ENCODE measurements around the gene TAF4B.
A peak's percentile ranks its signal among the peaks of the same experiment; 100 is the strongest.

Gene TAF4B

DNA sequence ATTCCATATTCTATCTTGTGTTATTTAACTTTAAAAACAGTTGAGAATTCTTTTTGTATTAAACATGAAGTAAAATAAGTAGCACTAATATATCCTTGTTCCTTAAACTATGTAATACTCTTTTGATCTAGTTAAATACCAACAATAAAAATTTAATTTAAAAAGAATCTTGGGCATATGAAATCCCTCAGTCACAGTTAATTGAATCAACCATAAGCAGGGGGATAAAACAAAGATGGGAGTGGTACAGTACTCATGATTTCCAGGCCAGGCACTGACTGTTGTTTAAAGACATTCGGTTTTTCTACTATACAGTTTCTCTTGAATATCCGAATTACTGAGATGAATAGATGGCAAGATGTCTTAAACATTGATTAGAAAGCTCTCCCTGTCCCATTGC is 99.5 kb downstream of the TAF4B start:
- no peaks in the 10 kb centered on the region for H3K27me3 ChIP-seq (ENCODE audit: control insufficient read depth, insufficient read depth, low read length)
- no peaks in the 10 kb centered on the region for H3K4me1 ChIP-seq (ENCODE audit: control insufficient read depth, insufficient read depth, low read length)
- no peaks in the 10 kb centered on the region for H3K36me3 ChIP-seq (ENCODE audit: control insufficient read depth, insufficient read depth, low read length)
- H3K9ac ChIP-seq (ENCODE audit: low read length) = no peak overlapping the region
- no peak overlapping the region for H3K27ac ChIP-seq (ENCODE audit: low read depth, low read length)
- no peak overlapping the region for H3K4me3 ChIP-seq (ENCODE audit: low read length)

DNA sequence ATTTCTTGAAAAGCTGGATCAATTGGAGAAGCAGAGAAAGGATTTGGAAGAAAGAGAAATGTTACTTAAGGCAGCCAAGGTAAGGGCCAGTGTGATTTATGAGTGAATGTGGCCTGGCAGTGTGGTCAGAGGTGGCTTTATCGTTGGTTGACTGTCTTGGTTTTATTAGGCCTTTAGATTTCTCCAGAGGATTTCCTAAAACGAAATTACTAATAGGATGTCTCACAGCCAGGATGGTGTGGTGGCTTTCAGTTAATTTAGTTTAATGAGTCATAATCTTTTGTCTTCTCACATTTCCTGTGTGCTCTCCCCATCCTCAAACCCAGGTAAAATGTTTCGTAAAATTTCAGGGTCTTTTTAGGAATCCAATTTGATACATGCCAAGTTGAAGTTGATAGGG is 100.8 kb downstream of the TAF4B start:
- Histone ChIP-seq H3K27me3 (ENCODE audit: control insufficient read depth, insufficient read depth, low read length) (no peaks in the 10 kb centered on the region), H3K4me3 (ENCODE audit: low read length) (no peak overlapping the region), H3K36me3 (ENCODE audit: control insufficient read depth, insufficient read depth, low read length) (no peaks in the 10 kb centered on the region), H3K27ac (ENCODE audit: low read depth, low read length) (no peak overlapping the region), H3K4me1 (ENCODE audit: control insufficient read depth, insufficient read depth, low read length) (no peaks in the 10 kb centered on the region), H3K9ac (ENCODE audit: low read length) (no peak overlapping the region)

- no peak overlapping the region for H3K27ac ChIP-seq (ENCODE audit: low read depth, low read length)
- no peak overlapping the region for H3K9ac ChIP-seq (ENCODE audit: low read length)
- no peaks in the 10 kb centered on the region for H3K36me3 ChIP-seq (ENCODE audit: control insufficient read depth, insufficient read depth, low read length)
- peaks cover 9% of the 10 kb centered on the region for H3K4me1 ChIP-seq (ENCODE audit: control insufficient read depth, insufficient read depth, low read length)
- no peaks in the 10 kb centered on the region for H3K27me3 ChIP-seq (ENCODE audit: control insufficient read depth, insufficient read depth, low read length)
- no peak overlapping the region for H3K4me3 ChIP-seq (ENCODE audit: low read length)
Observed at GRCh38 chr18:26332991-26333390, 106.7 kb downstream of the TAF4B start.

- Histone ChIP-seq H3K9ac (ENCODE audit: low read length) (no peak overlapping the region), H3K27ac (ENCODE audit: low read depth, low read length) (peak overlapping the region; percentile 51), H3K4me3 (ENCODE audit: low read length) (no peak overlapping the region), H3K4me1 (ENCODE audit: control insufficient read depth, insufficient read depth, low read length) (peaks cover 9% of the 10 kb centered on the region), H3K27me3 (ENCODE audit: control insufficient read depth, insufficient read depth, low read length) (no peaks in the 10 kb centered on the region), H3K36me3 (ENCODE audit: control insufficient read depth, insufficient read depth, low read length) (no peaks in the 10 kb centered on the region)
Observed at GRCh38 chr18:26335156-26335555, 108.9 kb downstream of the TAF4B start.

- Histone ChIP-seq H3K27ac (ENCODE audit: low read depth, low read length) (peak overlapping the region; percentile 53), H3K36me3 (ENCODE audit: control insufficient read depth, insufficient read depth, low read length) (no peaks in the 10 kb centered on the region), H3K9ac (ENCODE audit: low read length) (no peak overlapping the region)
Observed at GRCh38 chr18:26335571-26336487, 109.6 kb downstream of the TAF4B start.

DNA sequence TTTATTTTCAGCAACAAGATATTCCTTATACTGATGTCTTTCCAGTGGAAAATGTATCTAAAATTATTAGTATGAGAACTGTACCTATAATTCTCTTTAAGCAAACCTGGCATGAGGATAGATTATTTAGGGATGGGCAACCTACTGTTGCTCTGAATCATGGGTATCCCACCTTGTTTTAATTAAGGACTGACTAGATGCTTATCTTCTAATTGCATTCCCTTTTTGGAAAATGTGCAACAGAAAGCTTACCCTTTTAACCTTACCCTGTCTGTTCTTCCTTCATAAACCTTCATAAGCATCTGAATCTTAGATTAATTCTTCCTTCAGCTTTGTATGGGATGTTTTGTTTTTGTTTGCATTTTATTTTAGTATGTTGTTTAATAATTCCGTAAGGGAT is 110.3 kb downstream of the TAF4B start:
- H3K27me3 ChIP-seq (ENCODE audit: control insufficient read depth, insufficient read depth, low read length) = no peaks in the 10 kb centered on the region
- no peak overlapping the region for H3K27ac ChIP-seq (ENCODE audit: low read depth, low read length)
- H3K36me3 ChIP-seq (ENCODE audit: control insufficient read depth, insufficient read depth, low read length) = no peaks in the 10 kb centered on the region
- no peak overlapping the region for H3K9ac ChIP-seq (ENCODE audit: low read length)
- H3K4me3 ChIP-seq (ENCODE audit: low read length) = no peak overlapping the region
- H3K4me1 ChIP-seq (ENCODE audit: control insufficient read depth, insufficient read depth, low read length) = peaks cover 9% of the 10 kb centered on the region

More at GRCh38 chr18:26335571-26336487, 109.6 kb downstream of the TAF4B start:
- peaks cover 9% of the 10 kb centered on the region for H3K4me1 ChIP-seq (ENCODE audit: control insufficient read depth, insufficient read depth, low read length)
- H3K27me3 ChIP-seq (ENCODE audit: control insufficient read depth, insufficient read depth, low read length) = no peaks in the 10 kb centered on the region
- no peak overlapping the region for H3K4me3 ChIP-seq (ENCODE audit: low read length)

- H3K27me3 ChIP-seq (ENCODE audit: control insufficient read depth, insufficient read depth, low read length) = no peaks in the 10 kb centered on the region
- no peak overlapping the region for H3K9ac ChIP-seq (ENCODE audit: low read length)
- H3K27ac ChIP-seq (ENCODE audit: low read depth, low read length) = no peak overlapping the region
- no peaks in the 10 kb centered on the region for H3K36me3 ChIP-seq (ENCODE audit: control insufficient read depth, insufficient read depth, low read length)
- H3K4me3 ChIP-seq (ENCODE audit: low read length) = no peak overlapping the region
- no peaks in the 10 kb centered on the region for H3K4me1 ChIP-seq (ENCODE audit: control insufficient read depth, insufficient read depth, low read length)
Observed at GRCh38 chr18:26342646-26343045, 116.4 kb downstream of the TAF4B start.

DNA sequence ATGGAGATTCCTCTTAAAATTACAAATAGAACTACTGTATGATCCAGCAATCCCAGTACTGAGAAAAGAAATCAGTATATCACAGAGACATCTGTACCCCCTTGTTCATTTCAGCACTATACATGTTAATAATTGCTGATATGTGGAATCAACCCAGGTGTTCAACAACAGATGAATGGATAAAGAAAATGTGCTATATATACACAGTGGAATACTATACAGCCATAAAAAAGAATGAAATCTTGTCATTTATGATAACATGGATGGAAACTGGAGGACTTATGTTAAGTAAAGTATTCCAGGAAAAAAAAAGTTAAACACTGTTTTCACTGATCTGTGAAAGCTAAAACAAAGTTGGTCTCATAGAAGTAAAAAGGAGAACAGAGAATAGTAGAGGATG is 124.7 kb downstream of the TAF4B start:
- H3K27ac ChIP-seq (ENCODE audit: low read depth, low read length) = no peak overlapping the region
- no peak overlapping the region for H3K9ac ChIP-seq (ENCODE audit: low read length)
- H3K36me3 ChIP-seq (ENCODE audit: control insufficient read depth, insufficient read depth, low read length) = no peaks in the 10 kb centered on the region
- H3K27me3 ChIP-seq (ENCODE audit: control insufficient read depth, insufficient read depth, low read length) = no peaks in the 10 kb centered on the region
- no peaks in the 10 kb centered on the region for H3K4me1 ChIP-seq (ENCODE audit: control insufficient read depth, insufficient read depth, low read length)
- no peak overlapping the region for H3K4me3 ChIP-seq (ENCODE audit: low read length)

DNA sequence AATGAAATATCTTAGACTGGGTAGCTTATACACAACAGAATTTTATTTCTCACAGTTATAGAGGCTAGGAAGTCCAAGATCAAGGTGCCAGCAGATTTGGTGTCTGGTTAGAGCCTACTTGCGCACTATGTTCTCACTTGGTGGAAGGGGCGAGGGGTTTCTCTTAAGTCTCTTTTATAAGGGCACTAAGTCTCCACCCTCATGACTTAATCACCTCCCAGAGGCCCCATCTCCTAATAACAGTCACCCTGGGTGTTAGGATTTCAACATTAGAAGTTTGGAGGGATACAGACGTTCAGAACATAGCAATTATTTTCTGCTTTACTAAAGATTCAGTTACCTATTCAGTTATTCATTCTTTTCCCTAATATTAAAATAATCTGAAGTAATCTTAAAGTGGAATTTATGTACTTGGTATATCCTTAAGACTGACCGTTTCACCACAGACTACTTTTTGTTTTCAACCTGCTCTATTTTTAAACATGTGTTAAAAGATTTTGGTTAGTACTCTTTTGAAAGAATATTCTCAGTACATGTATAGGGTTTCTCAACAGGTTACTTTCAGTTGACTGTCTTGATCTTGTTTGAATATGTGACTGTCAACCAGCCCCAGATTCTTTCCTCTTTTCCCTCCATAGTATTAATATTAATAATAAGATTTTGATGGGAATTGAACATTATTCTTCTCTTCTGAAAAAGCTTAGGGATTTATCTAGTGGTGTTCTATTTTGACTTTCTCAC is 130.0 kb downstream of the TAF4B start:
- no peak overlapping the region for H3K9ac ChIP-seq (ENCODE audit: low read length)

GRCh38 chr18:26357960-26358359 is 131.7 kb downstream of the TAF4B start:
- Histone ChIP-seq H3K4me1 (ENCODE audit: control insufficient read depth, insufficient read depth, low read length) (no peaks in the 10 kb centered on the region), H3K9ac (ENCODE audit: low read length) (no peak overlapping the region), H3K4me3 (ENCODE audit: low read length) (no peak overlapping the region), H3K27me3 (ENCODE audit: control insufficient read depth, insufficient read depth, low read length) (no peaks in the 10 kb centered on the region), H3K27ac (ENCODE audit: low read depth, low read length) (no peak overlapping the region), H3K36me3 (ENCODE audit: control insufficient read depth, insufficient read depth, low read length) (no peaks in the 10 kb centered on the region)

More for the DNA sequence above, 130.0 kb downstream of the TAF4B start:
- Histone ChIP-seq H3K4me1 (ENCODE audit: control insufficient read depth, insufficient read depth, low read length) (no peaks in the 10 kb centered on the region), H3K4me3 (ENCODE audit: low read length) (no peak overlapping the region), H3K27ac (ENCODE audit: low read depth, low read length) (no peak overlapping the region), H3K36me3 (ENCODE audit: control insufficient read depth, insufficient read depth, low read length) (no peaks in the 10 kb centered on the region), H3K27me3 (ENCODE audit: control insufficient read depth, insufficient read depth, low read length) (no peaks in the 10 kb centered on the region)

DNA sequence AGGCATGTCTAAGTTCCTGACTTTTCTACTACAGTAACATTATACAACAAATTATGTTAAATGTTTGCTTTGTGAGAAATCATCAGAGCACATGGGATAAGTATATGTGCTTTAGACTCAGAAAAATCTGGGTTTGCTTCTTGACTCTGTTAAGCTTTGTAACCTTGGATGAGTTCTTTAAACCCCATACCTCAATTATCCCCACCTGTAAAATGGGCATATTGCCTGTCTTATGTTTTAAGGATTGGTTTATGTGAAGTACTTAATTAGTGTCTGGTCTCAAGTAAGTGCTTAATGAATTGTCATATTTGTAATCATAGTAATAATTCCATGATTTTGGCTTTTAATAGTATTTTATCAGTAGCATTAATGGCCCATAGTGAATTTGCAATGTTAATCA is 135.8 kb downstream of the TAF4B start:
- H3K4me1 ChIP-seq (ENCODE audit: control insufficient read depth, insufficient read depth, low read length) = no peaks in the 10 kb centered on the region
- H3K27ac ChIP-seq (ENCODE audit: low read depth, low read length) = no peak overlapping the region
- no peaks in the 10 kb centered on the region for H3K27me3 ChIP-seq (ENCODE audit: control insufficient read depth, insufficient read depth, low read length)
- no peak overlapping the region for H3K9ac ChIP-seq (ENCODE audit: low read length)
- H3K4me3 ChIP-seq (ENCODE audit: low read length) = no peak overlapping the region
- H3K36me3 ChIP-seq (ENCODE audit: control insufficient read depth, insufficient read depth, low read length) = no peaks in the 10 kb centered on the region

DNA sequence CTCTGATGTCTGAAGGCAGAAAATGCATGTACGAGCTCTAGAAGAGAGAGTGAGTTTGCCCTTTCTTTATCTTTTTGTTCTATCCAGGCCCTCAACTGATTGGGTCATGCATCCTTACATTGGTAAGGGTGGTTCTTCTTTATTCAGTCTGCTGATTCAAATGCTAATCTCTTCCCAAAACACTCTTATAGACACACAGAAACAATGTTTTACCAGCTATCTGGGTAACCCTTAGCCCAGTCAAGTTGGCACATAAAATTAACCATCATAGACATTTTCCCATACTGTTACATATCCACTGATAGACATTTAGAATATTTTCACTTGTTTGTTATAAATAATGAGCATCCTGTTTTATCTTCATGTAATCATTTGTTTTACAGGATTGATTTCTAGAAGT is 141.2 kb downstream of the TAF4B start:
- H3K4me1 ChIP-seq (ENCODE audit: control insufficient read depth, insufficient read depth, low read length) = no peaks in the 10 kb centered on the region
- no peak overlapping the region for H3K27ac ChIP-seq (ENCODE audit: low read depth, low read length)
- H3K9ac ChIP-seq (ENCODE audit: low read length) = no peak overlapping the region
- no peak overlapping the region for H3K4me3 ChIP-seq (ENCODE audit: low read length)
- H3K36me3 ChIP-seq (ENCODE audit: control insufficient read depth, insufficient read depth, low read length) = no peaks in the 10 kb centered on the region
- H3K27me3 ChIP-seq (ENCODE audit: control insufficient read depth, insufficient read depth, low read length) = no peaks in the 10 kb centered on the region

All from rectal smooth muscle tissue (tissue), 1 donor.